DND-41 (cell line): ENCODE data around the gene SLC29A2.

Source experiments
- ATAC-seq: fragments of 200-7000 bp; cut with Tn5 transposase; 3 replicates; pipeline ENCODE4 v1.9.1; 2021; ENCODE audit warnings: low read depth; ENCODE audit not compliant: insufficient read depth
- DNase-seq: peaks from one replicate; pipeline ENCODE4 v3.0.0-alpha.2; 2020
- H2AFZ ChIP-seq: 2 replicates; pipeline ENCODE4 v1.6.0; 2012; ENCODE audit warnings: low read depth, low read length
- H3K27ac ChIP-seq: 2 replicates; pipeline ENCODE4 v1.5.1; 2012; ENCODE audit warnings: low read length, inconsistent platforms
- H3K27me3 ChIP-seq: fragments of 200-600 bp; sonication (generic); 2 replicates; pipeline ENCODE4 v1.6.0; 2012; ENCODE audit warnings: low read length, mild to moderate bottlenecking, inconsistent platforms; ENCODE audit not compliant: insufficient read depth, poor library complexity
- H3K36me3 ChIP-seq: 2 replicates; pipeline ENCODE4 v1.5.1; 2012; ENCODE audit warnings: low read length, inconsistent platforms; ENCODE audit not compliant: insufficient read depth
- H3K4me1 ChIP-seq: 2 replicates; pipeline ENCODE4 v1.5.1; 2012; ENCODE audit warnings: mild to moderate bottlenecking, low read length; ENCODE audit not compliant: insufficient read depth
- H3K4me2 ChIP-seq: 2 replicates; pipeline ENCODE4 v1.6.0; 2012; ENCODE audit warnings: mild to moderate bottlenecking, moderate library complexity, low read length, inconsistent platforms; ENCODE audit not compliant: insufficient read depth
- H3K4me3 ChIP-seq, 2 experiments: fragments of 200-600 bp in 1 of 2; shearing (Covaris generic) in 1 of 2; 2 replicates each; pipeline ENCODE4 v1.5.1; 2012 to 2016; ENCODE audit warnings: inconsistent platforms in 2 of 2, low read length in 2 of 2, mild to moderate bottlenecking in 2 of 2, low read depth in 1 of 2, moderate library complexity in 1 of 2
- H3K79me2 ChIP-seq: 2 replicates; pipeline ENCODE4 v1.6.0; 2012; ENCODE audit warnings: low read length, inconsistent platforms; ENCODE audit not compliant: insufficient read depth
- H3K9ac ChIP-seq: 2 replicates; pipeline ENCODE4 v1.6.0; 2012; ENCODE audit warnings: low read depth, mild to moderate bottlenecking, inconsistent platforms, low read length, moderate library complexity
- H3K9me3 ChIP-seq: 2 replicates; pipeline ENCODE4 v1.5.1; 2012; ENCODE audit warnings: low read length, moderate library complexity, mild to moderate bottlenecking, inconsistent platforms; ENCODE audit not compliant: insufficient read depth, severe bottlenecking
- H4K20me1 ChIP-seq: 2 replicates; pipeline ENCODE4 v1.6.0; 2012; ENCODE audit warnings: low read length; ENCODE audit not compliant: insufficient read depth
- EZH2 ChIP-seq: IDR thresholded peaks from 3 replicates; pipeline ENCODE4 v1.6.1; 2012; ENCODE audit warnings: borderline replicate concordance, low read depth, mild to moderate bottlenecking, moderate library complexity, low read length, inconsistent platforms; ENCODE audit not compliant: severe bottlenecking
- TF ChIP-seq, protein P1 (sequence below): IDR thresholded peaks from 2 replicates; pipeline ENCODE4 v1.5.1; 2012; ENCODE audit warnings: borderline replicate concordance, low read length, moderate library complexity, mild to moderate bottlenecking; ENCODE audit not compliant: poor library complexity, severe bottlenecking; ENCODE audit errors: extremely low read depth

Gene SLC29A2

DNA sequence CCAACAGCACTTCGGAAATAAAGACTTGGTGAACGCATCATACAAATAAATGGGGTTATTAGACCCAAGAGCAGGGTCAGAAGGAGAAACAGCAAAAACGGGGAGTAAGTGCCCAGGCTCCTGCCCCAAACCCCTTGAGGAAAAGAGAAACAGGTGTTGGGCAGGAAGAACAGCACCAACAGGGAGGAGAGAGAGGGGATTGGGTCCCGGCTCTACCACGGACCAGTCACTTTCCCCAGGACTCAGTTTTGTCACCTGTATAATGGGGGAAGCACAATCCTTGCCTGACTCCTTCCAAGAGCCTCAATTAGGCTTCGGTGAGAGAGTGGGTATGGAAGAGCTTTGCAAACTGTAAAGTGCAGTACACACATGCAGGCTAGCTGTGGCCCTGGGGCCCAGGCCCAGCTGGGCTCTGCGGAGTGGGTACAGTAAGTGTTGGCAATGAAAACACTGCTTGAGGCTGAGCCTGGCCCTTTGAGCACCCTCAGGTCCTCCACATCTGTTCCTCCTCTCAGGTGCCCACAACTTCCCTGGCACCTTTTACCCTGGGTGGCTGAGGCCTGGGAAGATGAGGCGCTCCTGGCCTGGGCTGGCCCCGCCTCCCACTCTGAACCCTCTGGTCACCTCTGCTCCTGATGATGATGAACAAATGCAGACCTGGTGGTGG, 8.9 kb downstream of the SLC29A2 start:
- H3K4me2 ChIP-seq: no peak overlapping the region
- ATAC-seq (no peak), DNase-seq (no peak)
- no peaks in the 10 kb centered on the region for H4K20me1 ChIP-seq
- no peak overlapping the region for H3K9ac ChIP-seq
- H3K27me3 ChIP-seq: no peaks in the 10 kb centered on the region
- no peak overlapping the region for H3K4me3 ChIP-seq
- no peaks in the 10 kb centered on the region for H3K4me1 ChIP-seq
- no peak for TF ChIP-seq EZH2
- TF ChIP-seq, protein P1, sequence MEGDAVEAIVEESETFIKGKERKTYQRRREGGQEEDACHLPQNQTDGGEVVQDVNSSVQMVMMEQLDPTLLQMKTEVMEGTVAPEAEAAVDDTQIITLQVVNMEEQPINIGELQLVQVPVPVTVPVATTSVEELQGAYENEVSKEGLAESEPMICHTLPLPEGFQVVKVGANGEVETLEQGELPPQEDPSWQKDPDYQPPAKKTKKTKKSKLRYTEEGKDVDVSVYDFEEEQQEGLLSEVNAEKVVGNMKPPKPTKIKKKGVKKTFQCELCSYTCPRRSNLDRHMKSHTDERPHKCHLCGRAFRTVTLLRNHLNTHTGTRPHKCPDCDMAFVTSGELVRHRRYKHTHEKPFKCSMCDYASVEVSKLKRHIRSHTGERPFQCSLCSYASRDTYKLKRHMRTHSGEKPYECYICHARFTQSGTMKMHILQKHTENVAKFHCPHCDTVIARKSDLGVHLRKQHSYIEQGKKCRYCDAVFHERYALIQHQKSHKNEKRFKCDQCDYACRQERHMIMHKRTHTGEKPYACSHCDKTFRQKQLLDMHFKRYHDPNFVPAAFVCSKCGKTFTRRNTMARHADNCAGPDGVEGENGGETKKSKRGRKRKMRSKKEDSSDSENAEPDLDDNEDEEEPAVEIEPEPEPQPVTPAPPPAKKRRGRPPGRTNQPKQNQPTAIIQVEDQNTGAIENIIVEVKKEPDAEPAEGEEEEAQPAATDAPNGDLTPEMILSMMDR: no peak
- H3K9me3 ChIP-seq: no peaks in the 10 kb centered on the region
- no peak overlapping the region for H3K27ac ChIP-seq
- peaks cover 24% of the 10 kb centered on the region for H3K36me3 ChIP-seq
- no peak overlapping the region for H2AFZ ChIP-seq
- no peaks in the 10 kb centered on the region for H3K79me2 ChIP-seq

DNA sequence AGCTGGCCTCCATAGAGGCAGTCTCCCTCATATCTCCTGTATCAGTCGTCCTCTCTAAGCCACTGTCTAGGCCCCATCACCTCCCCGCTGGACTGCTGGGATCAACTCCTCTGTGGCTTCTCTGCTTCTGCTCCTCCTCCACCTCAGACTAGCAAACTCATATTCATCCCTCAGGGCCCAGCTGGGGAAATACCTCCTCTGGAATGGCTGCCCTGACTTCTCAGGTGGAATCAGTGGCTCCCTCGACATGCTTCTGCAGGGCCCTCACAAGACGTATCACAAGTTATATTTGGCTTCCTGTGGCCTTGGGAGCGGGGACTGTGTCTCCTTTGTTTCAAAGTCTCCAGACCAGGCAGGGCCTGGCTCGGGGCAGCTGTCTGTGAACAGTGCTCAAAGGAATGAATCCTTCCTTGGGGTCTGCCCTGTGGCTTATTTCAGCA, 10.0 kb downstream of the SLC29A2 start:
- TF ChIP-seq, protein P1: no peak
- no peak for TF ChIP-seq EZH2
- H3K27me3 ChIP-seq: no peaks in the 10 kb centered on the region
- ATAC-seq (no peak), DNase-seq (no peak)
- H3K4me1 ChIP-seq: no peaks in the 10 kb centered on the region
- no peak overlapping the region for H3K27ac ChIP-seq
- no peak overlapping the region for H2AFZ ChIP-seq
- no peak overlapping the region for H3K4me3 ChIP-seq
- H4K20me1 ChIP-seq: no peaks in the 10 kb centered on the region
- H3K4me2 ChIP-seq: no peak overlapping the region
- H3K79me2 ChIP-seq: no peaks in the 10 kb centered on the region
- peaks cover 24% of the 10 kb centered on the region for H3K36me3 ChIP-seq
- no peaks in the 10 kb centered on the region for H3K9me3 ChIP-seq
- no peak overlapping the region for H3K9ac ChIP-seq

DNA sequence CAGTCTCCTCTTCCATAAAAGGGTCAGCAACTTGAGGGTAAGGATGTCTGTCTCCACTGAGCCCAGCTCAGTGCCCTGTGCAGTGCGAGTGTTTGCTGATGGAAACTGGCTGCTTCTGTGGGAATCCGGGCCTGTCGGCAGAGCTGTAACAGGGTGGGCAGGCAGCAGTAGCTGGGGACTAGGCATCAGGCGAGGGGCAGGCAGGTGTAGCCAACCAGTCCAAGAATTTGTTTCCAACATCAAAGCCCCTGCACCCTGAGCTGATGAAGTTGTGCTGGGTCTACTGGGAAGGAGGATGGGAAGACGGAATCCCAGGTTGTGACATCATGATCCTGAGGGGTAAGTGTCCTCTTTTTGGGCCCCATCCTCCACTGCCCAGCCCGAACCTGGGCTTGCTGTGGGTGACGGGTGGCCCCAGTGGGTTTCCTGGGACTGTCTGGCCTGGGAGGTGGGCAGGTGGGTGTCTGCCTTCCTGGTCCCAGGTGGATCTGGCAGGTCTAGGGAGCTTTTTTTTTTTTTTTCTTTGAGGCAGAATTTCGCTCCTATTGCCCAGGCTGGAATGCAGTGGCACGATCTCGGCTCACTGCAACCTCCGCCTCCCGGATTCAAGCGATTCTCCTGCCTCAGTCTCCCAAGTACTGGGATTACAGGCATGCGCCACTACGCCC, 11.0 kb downstream of the SLC29A2 start:
- H3K9me3 ChIP-seq: no peaks in the 10 kb centered on the region
- H3K27ac ChIP-seq: no peak overlapping the region
- H3K27me3 ChIP-seq: no peaks in the 10 kb centered on the region
- H3K4me1 ChIP-seq: no peaks in the 10 kb centered on the region
- peaks cover 29% of the 10 kb centered on the region for H3K36me3 ChIP-seq
- DNase-seq: no peak
- H3K4me3 ChIP-seq: no peak overlapping the region
- ATAC-seq: no peak
- H3K9ac ChIP-seq: no peak overlapping the region
- no peak overlapping the region for H3K4me2 ChIP-seq
- H2AFZ ChIP-seq: no peak overlapping the region
- TF ChIP-seq, protein P1: no peak
- no peak for TF ChIP-seq EZH2
- no peaks in the 10 kb centered on the region for H3K79me2 ChIP-seq
- H4K20me1 ChIP-seq: no peaks in the 10 kb centered on the region
